ENCODE results near the gene SART1.
"Not testable (repeated sequence)": the region's sequence is repeated elsewhere in the genome, so short reads cannot be mapped to it uniquely, and the experiment has no call there.

Gene SART1

GRCh38 chr11:65931773-65932557 is 29.6 kb upstream of the SART1 start:
- no peak for DNase-seq (ENCODE audit: low read depth)

- DNase-seq (ENCODE audit: low read depth): no peak
Observed at GRCh38 chr11:65932558-65932919, 29.0 kb upstream of the SART1 start.

DNA sequence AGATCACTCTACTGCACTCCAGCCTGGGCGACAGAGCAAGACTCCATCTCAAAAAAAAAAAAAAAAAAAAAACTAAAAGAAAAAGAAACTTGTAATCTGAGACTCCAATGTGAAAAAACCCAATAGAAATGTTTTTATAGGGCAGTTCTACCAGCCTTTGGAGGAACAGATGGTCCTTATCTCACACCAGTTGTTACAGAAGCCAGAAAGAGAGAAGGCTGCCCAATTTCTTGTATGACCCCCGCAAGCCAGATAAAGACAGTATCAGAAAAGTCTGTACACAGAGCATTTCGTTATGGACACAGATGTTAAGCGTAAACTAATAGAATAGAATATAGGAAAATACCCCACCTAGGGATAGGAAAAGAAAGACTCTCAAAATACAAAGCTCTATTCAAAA is 27.5 kb upstream of the SART1 start:
- DNase-seq (ENCODE audit: low read depth): no peak

DNA sequence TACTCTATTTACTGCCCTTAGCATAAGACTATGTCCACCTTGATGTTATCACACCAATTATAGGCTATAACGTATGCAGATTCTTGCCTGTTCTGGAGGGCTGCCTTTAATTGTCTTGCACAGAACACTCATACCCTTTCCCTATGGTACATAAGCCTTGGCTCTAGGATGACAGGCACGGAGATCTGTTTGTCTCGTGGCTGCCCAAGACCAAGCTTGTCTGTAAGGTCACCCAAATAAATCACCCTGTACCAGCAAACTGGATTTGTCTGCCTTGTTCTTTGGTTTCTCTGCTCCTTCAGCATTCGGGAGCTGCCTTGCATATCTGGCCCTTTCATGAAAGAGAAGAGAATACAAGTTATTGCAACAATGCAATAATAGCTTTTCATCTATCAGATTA is 23.8 kb upstream of the SART1 start:
- DNase-seq (ENCODE audit: low read depth): no peak

DNA sequence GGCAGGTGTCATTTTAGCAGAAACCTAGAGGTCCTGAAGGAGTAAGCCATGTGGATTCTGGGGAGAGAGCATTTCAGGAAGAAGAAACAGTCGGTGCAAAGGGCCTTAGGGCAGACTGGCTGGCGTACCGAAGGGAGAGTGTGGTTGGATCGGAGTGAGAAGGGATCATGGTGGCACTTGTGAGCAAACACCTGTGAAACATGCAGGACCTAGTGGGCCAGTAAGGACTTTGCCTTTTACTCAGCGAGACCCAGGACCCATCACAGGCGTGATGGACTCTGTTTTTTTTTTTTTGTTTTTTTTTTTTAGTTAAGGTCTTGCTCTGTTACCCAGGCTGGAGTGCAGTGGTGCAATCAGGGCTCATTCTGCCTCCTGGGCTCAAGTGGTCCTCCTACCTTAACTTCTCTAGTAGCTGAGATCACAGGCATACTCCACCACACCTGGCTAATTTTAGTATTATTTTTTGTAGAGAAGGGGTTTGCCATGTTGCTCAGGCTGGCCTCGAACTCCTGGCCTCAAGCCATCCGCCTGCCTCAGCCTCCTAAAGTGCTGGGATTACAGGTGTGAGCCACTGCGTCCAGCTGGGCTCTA is 19.7 kb upstream of the SART1 start:
- DNase-seq (ENCODE audit: low read depth): no peak

GRCh38 chr11:65942531-65942930 is 19.0 kb upstream of the SART1 start:
- no peak for DNase-seq (ENCODE audit: low read depth)

DNA sequence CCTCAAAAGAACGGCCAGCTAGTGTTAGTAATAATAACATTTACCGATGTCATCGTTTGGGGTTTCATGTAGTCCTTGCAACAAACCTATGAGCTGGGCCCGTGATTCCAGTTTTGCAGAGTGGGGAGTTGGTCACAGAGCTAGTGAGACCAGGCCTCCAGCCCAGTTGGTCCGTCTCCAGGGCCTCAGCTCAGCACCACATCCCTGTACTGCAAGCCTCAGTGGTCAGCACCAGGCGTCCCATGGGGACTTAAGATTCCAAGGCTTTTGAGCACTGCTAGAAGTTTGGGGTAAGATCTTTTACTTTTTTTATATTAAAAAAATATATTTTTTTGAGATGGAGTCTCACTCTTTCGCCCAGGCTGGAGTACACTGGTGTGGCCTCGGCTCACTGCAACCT is 17.3 kb upstream of the SART1 start:
- DNase-seq (ENCODE audit: low read depth): no peak

GRCh38 chr11:65944767-65945166 is 16.8 kb upstream of the SART1 start:
- no peak for DNase-seq (ENCODE audit: low read depth)

GRCh38 chr11:65945430-65945911 is 16.1 kb upstream of the SART1 start, which contains the start of gene TSGA10IP:
Gene TSGA10IP, plus strand, starts transcription at chr11:65945480. Its CDS starts 196 bp downstream, at chr11:65945676.
- DNase-seq (ENCODE audit: low read depth): no peak

DNA sequence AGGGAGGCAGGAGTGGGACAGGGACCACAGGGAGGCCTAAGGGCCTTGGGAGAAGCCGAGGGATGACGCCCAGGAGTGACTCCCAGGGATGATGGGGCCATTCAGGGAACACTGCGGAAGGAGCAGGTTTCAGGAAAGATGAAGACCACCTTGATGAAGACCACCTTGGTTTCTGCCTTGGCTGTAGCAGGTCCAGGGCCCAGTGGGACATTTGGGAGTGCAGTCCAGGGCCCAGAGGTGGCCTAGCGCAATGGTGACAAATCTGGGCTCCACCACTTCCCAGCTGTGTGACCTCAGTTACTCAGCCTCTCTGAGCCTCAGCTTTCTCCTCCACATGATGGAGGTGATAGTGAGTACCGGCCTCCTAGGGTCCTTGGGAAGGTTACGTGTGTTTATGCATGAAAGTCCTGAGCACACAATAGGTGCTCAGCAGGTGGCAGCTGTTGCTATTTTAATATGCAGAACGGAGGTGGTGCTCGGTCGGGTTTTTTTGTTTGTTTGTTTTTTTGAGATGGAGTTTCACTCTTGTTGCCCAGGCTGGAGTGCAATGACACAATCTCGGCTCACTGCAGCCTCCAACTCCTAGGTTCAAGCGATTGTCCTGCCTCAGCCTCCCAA is 15.5 kb upstream of the SART1 start:
- no peak for DNase-seq (ENCODE audit: low read depth)

GRCh38 chr11:65946655-65947054 is 14.9 kb upstream of the SART1 start:
- no peak for DNase-seq (ENCODE audit: low read depth)

DNA sequence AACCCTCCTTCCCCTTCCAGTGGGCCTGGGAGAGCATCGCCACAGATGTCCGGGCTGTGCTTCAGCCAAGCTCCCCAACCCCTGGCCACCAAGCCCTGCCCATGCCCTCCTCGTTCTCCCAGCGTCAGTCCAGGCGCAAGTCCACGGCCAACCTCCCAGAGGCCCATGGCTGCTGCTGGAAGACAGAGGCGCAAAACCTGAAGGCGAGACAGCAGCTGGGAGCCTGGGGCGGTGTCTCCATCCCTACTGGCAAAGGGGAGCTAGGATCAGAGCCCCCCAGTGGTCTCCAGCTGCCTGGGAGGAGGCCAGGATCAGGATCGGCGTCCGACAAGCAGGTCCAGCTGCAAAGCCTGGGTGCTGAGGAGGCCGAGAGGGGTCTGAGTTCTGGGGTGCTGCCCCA is 14.4 kb upstream of the SART1 start:
- DNase-seq (ENCODE audit: low read depth): no peak

DNA sequence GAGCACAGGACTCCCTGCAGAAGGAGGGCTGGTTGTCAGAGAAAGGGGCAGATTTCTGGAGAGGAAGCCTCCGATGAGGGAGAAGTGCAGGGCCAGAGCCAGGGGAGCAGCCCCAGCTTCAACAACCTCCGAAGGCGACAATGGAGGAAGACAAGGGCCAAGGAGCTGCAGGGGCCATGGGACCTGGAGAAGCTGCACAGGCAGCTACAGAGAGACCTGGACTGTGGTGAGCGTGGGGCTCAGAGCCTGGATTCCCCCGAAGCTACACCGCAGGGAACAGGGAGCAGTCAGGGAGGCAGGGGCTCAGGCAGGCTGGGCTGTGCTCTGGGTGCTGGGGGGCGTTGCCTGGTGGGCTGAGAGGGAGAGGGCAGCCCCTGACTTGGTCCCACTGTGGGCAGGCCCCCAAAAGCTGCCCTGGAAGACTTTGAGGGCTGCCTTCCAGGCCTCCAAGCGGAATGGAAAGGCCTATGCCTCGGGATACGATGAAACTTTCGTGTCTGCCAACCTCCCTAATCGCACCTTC is 13.9 kb upstream of the SART1 start:
- DNase-seq (ENCODE audit: low read depth): no peak

GRCh38 chr11:65950711-65951110 is 10.8 kb upstream of the SART1 start:
- DNase-seq (ENCODE audit: low read depth): not testable (repeated sequence)

DNA sequence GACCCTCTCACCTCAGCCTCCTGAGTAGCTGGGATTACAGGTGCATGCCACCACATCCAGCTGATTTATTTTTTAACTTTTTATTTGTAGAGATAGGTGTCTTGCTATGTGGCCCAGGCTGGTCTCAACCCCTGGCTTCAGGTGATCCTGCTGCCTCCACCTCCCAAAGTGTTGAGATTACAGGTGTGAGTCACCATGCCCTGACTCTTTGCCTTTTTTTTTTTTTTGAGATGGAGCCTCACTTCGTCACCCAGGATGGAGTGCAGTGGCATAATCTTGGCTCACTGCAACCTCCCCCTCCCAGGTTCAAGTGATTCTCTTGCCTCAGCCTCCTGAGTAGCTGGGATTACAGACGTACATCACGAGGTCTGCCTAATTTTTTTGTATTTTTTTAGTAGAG is 9.9 kb upstream of the SART1 start:
- DNase-seq (ENCODE audit: low read depth): not testable (repeated sequence)

- no peak for DNase-seq (ENCODE audit: low read depth)
Observed at GRCh38 chr11:65952052-65952521, 9.4 kb upstream of the SART1 start.

- DNase-seq (ENCODE audit: low read depth): no peak
Observed at GRCh38 chr11:65953471-65953870, 8.1 kb upstream of the SART1 start.

GRCh38 chr11:65954771-65955170 is 6.8 kb upstream of the SART1 start:
- no peak for DNase-seq (ENCODE audit: low read depth)

DNA sequence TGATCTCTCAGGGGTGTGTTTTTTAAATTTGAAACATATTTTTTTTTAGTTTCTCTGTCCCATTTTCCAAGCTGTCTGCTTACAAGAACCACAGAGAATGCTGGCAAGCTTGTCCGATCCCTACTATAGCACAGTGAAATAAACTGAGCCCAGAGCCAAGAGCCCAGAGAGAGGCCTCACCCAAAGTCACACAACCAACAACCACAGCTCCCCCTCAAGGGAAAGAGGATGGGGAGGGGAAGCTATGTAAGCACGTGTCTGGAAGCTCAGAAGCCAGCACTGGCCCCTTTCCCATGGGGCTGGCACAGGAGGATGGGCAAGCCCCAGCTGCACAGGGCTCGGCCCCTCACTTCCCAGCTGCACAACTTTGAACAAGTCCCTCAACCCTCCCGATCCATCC is 3.2 kb upstream of the SART1 start:
- no peak for DNase-seq (ENCODE audit: low read depth)

DNA sequence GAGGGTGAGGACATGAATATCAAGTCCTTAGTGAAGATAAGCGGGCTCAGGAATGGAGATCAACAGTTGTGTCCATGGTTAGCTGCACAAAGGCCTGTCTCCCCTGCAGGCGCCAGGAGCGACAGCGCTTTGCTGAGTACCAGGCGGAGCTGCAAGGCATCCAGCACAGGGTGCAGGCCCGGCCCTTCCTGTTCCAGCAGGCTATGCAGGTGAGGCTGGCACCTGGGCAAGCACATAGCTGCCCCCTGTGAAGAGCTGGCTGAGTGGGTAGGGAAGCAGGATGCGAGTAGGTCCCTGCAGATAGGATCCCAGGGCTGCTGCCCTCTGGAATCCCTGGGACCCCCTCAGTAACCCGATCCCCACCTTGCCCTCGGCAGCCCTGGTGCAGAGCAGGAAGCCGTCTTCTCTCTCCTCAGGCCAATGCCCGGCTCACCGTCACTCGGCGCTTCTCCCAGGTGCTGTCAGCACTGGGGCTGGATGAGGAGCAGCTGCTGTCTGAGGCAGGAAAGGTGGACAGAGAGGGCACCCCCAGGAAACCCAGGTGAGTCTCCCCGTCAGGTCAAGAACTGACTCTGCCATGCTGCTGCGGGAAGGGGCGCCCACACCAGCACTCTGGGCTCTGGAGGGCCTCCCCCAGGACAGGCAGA is 2.6 kb upstream of the SART1 start:
- DNase-seq (ENCODE audit: low read depth): no peak

GRCh38 chr11:65960824-65961266 is 689 bp upstream of the SART1 start:
- no peak for DNase-seq (ENCODE audit: low read depth)

- DNase-seq (ENCODE audit: low read depth): no peak
Observed at GRCh38 chr11:65962141-65962564, 619 bp downstream of the SART1 start.
